Esophagus squamous epithelium (tissue), 5 donors: ENCODE results near the gene COX7A1. TPM values are rescaled to one million over a fixed set of nuclear protein-coding genes. Genes with fewer than 3 reads are reported as not detected.

Experiments used
- DNase-seq: peaks from one replicate; lab custom pipeline; 2025; lab: John Stamatoyannopoulos, UW
- H3K27ac ChIP-seq, 4 donors: fragments of 200-600 bp; sonication (generic); one replicate each; pipeline ENCODE4 v1.5.1; 2016 to 2019; ENCODE audit warnings: mild to moderate bottlenecking in 1 of 4
- H3K27me3 ChIP-seq, 4 donors: fragments of 200-600 bp; sonication (generic); 1 replicate in 3 of 4; 2 replicates in 1 of 4; pipeline versions ENCODE4 v1.5.1 to v1.6.0; 2017 to 2021; ENCODE audit warnings: antibody characterized with exemption in 1 of 4
- H3K36me3 ChIP-seq, 3 donors: fragments of 200-600 bp; sonication (generic); one replicate each; pipeline ENCODE4 v1.5.1; 2016 to 2019
- H3K4me1 ChIP-seq, 3 donors: fragments of 200-600 bp; sonication (generic); one replicate each; pipeline ENCODE4 v1.5.1; 2017 to 2019
- H3K4me3 ChIP-seq, 4 donors: fragments of 200-600 bp; sonication (generic); 1 replicate in 3 of 4; 2 replicates in 1 of 4; pipeline ENCODE4 v1.5.1; 2016 to 2019; ENCODE audit warnings: mild to moderate bottlenecking in 2 of 4, moderate library complexity in 1 of 4
- H3K9me3 ChIP-seq, 3 donors: fragments of 200-600 bp; sonication (generic); one replicate each; pipeline ENCODE4 v1.5.1; 2016 to 2019
- CTCF ChIP-seq, 6 experiments: fragments of 450-650 bp in 4 of 6; fragments of 200-600 bp in 2 of 6; sonication (generic) in 2 of 6; IDR thresholded peaks; one replicate each; pipeline ENCODE4 v1.5.1; 2016 to 2019; ENCODE audit warnings: antibody characterized with exemption in 6 of 6, mild to moderate bottlenecking in 4 of 6, moderate library complexity in 4 of 6
- POLR2A ChIP-seq, 4 donors: fragments of 450-650 bp; IDR thresholded peaks; one replicate each; pipeline ENCODE4 v1.6.1; 2017; ENCODE audit warnings: antibody characterized with exemption in 4 of 4, mild to moderate bottlenecking in 4 of 4, moderate library complexity in 3 of 4
- WGBS, 2 donors: methylation state at CpG; one replicate each; pipeline ENCODE4 v1.1.5; 2018; 5-methylcytosine and 5-hydroxymethylcytosine counted together
- intact Hi-C: fragments of 100-400 bp; cut with DNase I; formaldehyde crosslinking; loops from one replicate; pipeline ENCODE4 v1.15.0; 2022
- total RNA-seq, 4 donors: library from RNA; depleted of rRNA; stranded (reverse); fragments of >200 nt; gene quantifications; one replicate each; pipeline ENCODE4 v1.1.0, GENCODE V29; 2016
- donor health status: DM: yes; HTN: yes; CAD: no.

Gene COX7A1
- total RNA-seq, 4 donors from 2014 or later = 2.0 to 15.8 (median 3.1) TPM

GRCh38 chr19:36151144-36152018, 866 bp downstream of the COX7A1 start:
- Histone ChIP-seq H3K9me3 (no peaks in the 10 kb centered on the region), H3K4me1 (peaks cover 11 to 77% (median 29%) of the 10 kb centered on the region in 3 donors), H3K27ac (peak overlapping the region; percentile 87 to 98 (median 92)), H3K36me3 (peaks cover 17 to 61% (median 36%) of the 10 kb centered on the region in 3 donors), H3K27me3 (no peaks in the 10 kb centered on the region), H3K4me3 (peak overlapping the region; percentile 37 to 72 (median 51))
- intact Hi-C loops = no loop called here
- 61 to 68% methylated on average over 9 to 10 of the region's 47 CpGs for WGBS, 2 donors
- no peak for DNase-seq
- TF ChIP-seq POLR2A (IDR thresholded peaks at IDR 0.05) (peak in 1 of 4 donors; percentile 26), CTCF (IDR thresholded peaks at IDR 0.05) (no peak)

- Histone ChIP-seq H3K27me3 (no peaks in the 10 kb centered on the region), H3K4me3 (no peak overlapping the region), H3K9me3 (no peaks in the 10 kb centered on the region), H3K36me3 (peaks cover 24 to 69% (median 44%) of the 10 kb centered on the region in 3 donors), H3K27ac (peak overlapping the region; percentile 87 to 98 (median 92)), H3K4me1 (peaks cover 11 to 71% (median 29%) of the 10 kb centered on the region in 3 donors)
- WGBS, 2 donors = 0 to 79% methylated on average over 1 to 4 of the region's 5 CpGs
- DNase-seq = no peak
- intact Hi-C loops = no loop called here
- TF ChIP-seq POLR2A (IDR thresholded peaks at IDR 0.05) = no peak
- TF ChIP-seq CTCF (IDR thresholded peaks at IDR 0.05) = no peak
Measured at GRCh38 chr19:36150586-36150985, 1.7 kb downstream of the COX7A1 start.

GRCh38 chr19:36149673-36150406, 2.4 kb downstream of the COX7A1 start:
- Histone ChIP-seq H3K27ac (peak overlapping the region; percentile 87 to 98 (median 92)), H3K36me3 (peaks cover 25 to 76% (median 49%) of the 10 kb centered on the region in 3 donors), H3K4me3 (no peak overlapping the region), H3K27me3 (no peaks in the 10 kb centered on the region), H3K9me3 (no peaks in the 10 kb centered on the region), H3K4me1 (peaks cover 11 to 64% (median 29%) of the 10 kb centered on the region in 3 donors)
- TF ChIP-seq CTCF (IDR thresholded peaks at IDR 0.05) (no peak), POLR2A (IDR thresholded peaks at IDR 0.05) (no peak)
- intact Hi-C loops = no loop called here
- DNase-seq = no peak
- WGBS, 2 donors = 29 to 41% methylated on average over 4 to 11 of the region's 13 CpGs

- no peaks in the 10 kb centered on the region for H3K27me3 ChIP-seq
- peaks cover 29 to 82% (median 58%) of the 10 kb centered on the region in 3 donors for H3K36me3 ChIP-seq
- no peak for DNase-seq
- no peak overlapping the region for H3K4me3 ChIP-seq
- 89 to 94% methylated on average over 6 of the region's 6 CpGs for WGBS, 2 donors
- H3K9me3 ChIP-seq = no peaks in the 10 kb centered on the region
- TF ChIP-seq POLR2A (IDR thresholded peaks at IDR 0.05) = no peak
- TF ChIP-seq CTCF (IDR thresholded peaks at IDR 0.05) = no peak
- no peak overlapping the region for H3K27ac ChIP-seq
- H3K4me1 ChIP-seq = peaks cover 11 to 29% (median 17%) of the 10 kb centered on the region in 3 donors
- intact Hi-C loops = no loop called here
Measured at GRCh38 chr19:36144624-36145023, 7.6 kb downstream of the COX7A1 start.
